ENCODE measurements around the gene ITFG2.
A peak's percentile ranks its signal among the peaks of the same experiment; 100 is the strongest.

GRCh38 chr12:2794736-2795289 lies 17.7 kb upstream of the ITFG2 start, which contains the start of gene FKBP4:
- TF ChIP-seq CTCF (IDR thresholded peaks at IDR 0.05), result no peak
- peak; percentile 89 to 93 (median 90) for TF ChIP-seq POLR2AphosphoS5 (IDR thresholded peaks at IDR 0.05)
- TF ChIP-seq POLR2A (IDR thresholded peaks at IDR 0.05), result peak; percentile 76
